Activated naive CD4-positive, alpha-beta T cell treated with anti-CD3 and anti-CD28 coated beads, Interleukin-2, amount 50 U/mL, for 16 hours (primary cell): Measurements from ENCODE around the gene CCDC102A.

Experiments
- DNase-seq: peaks from one replicate; pipeline ENCODE4 v3.0.0-alpha.2; 2020

Gene CCDC102A

GRCh38 chr16:57517397-57518367 is 18.7 kb downstream of the CCDC102A start:
- DNase-seq = no peak

GRCh38 chr16:57516773-57517172 is 19.6 kb downstream of the CCDC102A start:
- DNase-seq = no peak

GRCh38 chr16:57516176-57516725 is 20.1 kb downstream of the CCDC102A start:
- DNase-seq = no peak

GRCh38 chr16:57514791-57515600 is 21.4 kb downstream of the CCDC102A start:
- DNase-seq = no peak

GRCh38 chr16:57514371-57514770 is 22.0 kb downstream of the CCDC102A start:
- no peak for DNase-seq

GRCh38 chr16:57513371-57514102 is 22.8 kb downstream of the CCDC102A start:
- DNase-seq = no peak

GRCh38 chr16:57512296-57513001 is 23.9 kb downstream of the CCDC102A start:
- DNase-seq = no peak

- DNase-seq = no peak
These were observed 26.1 kb downstream of the CCDC102A start for GRCh38 chr16:57510016-57510871.

GRCh38 chr16:57509231-57509923 is 27.0 kb downstream of the CCDC102A start:
- no peak for DNase-seq

- no peak for DNase-seq
These were observed 28.3 kb downstream of the CCDC102A start for GRCh38 chr16:57508035-57508425.

- no peak for DNase-seq
These were observed 29.0 kb downstream of the CCDC102A start for GRCh38 chr16:57507136-57508034.

GRCh38 chr16:57505169-57505568 is 31.2 kb downstream of the CCDC102A start:
- DNase-seq = no peak

GRCh38 chr16:57504491-57504890 is 31.9 kb downstream of the CCDC102A start:
- DNase-seq = no peak

GRCh38 chr16:57504001-57504400 is 32.4 kb downstream of the CCDC102A start:
- no peak for DNase-seq

- DNase-seq = no peak
These were observed 33.0 kb downstream of the CCDC102A start for GRCh38 chr16:57503366-57503765.

- DNase-seq = no peak
These were observed 34.2 kb downstream of the CCDC102A start for GRCh38 chr16:57502048-57502775.

GRCh38 chr16:57501492-57501891 is 34.9 kb downstream of the CCDC102A start:
- no peak for DNase-seq

- no peak for DNase-seq
These were observed 35.7 kb downstream of the CCDC102A start for GRCh38 chr16:57500578-57501111.
